ENCODE measurements around the gene HUNK.

DNA sequence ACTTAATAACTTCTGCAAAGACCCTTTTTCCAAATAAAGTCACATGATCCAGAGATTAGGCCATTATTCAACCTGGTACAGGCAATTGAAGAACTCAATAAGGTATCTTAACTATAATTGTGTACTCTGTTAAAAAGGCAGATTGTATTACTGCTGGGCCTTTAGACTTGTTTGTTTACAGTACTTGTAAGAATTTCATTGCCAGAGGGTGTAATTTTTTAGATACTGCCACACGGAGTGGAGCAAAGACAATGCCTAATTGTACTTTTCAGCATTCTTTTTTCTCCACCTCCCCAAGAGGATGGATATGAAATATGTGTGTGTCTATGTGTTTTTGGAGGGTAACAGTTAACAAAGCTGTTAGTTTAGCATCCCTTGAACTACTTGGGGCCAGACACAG, 47.5 kb downstream of the HUNK start:
- TF ChIP-seq, protein P1, sequence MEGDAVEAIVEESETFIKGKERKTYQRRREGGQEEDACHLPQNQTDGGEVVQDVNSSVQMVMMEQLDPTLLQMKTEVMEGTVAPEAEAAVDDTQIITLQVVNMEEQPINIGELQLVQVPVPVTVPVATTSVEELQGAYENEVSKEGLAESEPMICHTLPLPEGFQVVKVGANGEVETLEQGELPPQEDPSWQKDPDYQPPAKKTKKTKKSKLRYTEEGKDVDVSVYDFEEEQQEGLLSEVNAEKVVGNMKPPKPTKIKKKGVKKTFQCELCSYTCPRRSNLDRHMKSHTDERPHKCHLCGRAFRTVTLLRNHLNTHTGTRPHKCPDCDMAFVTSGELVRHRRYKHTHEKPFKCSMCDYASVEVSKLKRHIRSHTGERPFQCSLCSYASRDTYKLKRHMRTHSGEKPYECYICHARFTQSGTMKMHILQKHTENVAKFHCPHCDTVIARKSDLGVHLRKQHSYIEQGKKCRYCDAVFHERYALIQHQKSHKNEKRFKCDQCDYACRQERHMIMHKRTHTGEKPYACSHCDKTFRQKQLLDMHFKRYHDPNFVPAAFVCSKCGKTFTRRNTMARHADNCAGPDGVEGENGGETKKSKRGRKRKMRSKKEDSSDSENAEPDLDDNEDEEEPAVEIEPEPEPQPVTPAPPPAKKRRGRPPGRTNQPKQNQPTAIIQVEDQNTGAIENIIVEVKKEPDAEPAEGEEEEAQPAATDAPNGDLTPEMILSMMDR (IDR thresholded peaks at IDR 0.05) = no peak
- TF ChIP-seq, protein P2, sequence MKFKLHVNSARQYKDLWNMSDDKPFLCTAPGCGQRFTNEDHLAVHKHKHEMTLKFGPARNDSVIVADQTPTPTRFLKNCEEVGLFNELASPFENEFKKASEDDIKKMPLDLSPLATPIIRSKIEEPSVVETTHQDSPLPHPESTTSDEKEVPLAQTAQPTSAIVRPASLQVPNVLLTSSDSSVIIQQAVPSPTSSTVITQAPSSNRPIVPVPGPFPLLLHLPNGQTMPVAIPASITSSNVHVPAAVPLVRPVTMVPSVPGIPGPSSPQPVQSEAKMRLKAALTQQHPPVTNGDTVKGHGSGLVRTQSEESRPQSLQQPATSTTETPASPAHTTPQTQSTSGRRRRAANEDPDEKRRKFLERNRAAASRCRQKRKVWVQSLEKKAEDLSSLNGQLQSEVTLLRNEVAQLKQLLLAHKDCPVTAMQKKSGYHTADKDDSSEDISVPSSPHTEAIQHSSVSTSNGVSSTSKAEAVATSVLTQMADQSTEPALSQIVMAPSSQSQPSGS (CRISPR knock-in tag; IDR thresholded peaks at IDR 0.05; ENCODE audit: borderline replicate concordance, low read depth) = no peak
- TF ChIP-seq, protein P3, sequence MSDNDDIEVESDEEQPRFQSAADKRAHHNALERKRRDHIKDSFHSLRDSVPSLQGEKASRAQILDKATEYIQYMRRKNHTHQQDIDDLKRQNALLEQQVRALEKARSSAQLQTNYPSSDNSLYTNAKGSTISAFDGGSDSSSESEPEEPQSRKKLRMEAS (CRISPR knock-in tag; IDR thresholded peaks at IDR 0.05) = no peak
- no peak for TF ChIP-seq ETV6 (CRISPR knock-in tag; IDR thresholded peaks at IDR 0.05)
